DMS153 (cell line): ENCODE measurements around the gene ETFRF1.

Source experiments
- DNase-seq: peaks from one replicate; lab custom pipeline; 2025; lab: John Stamatoyannopoulos, UW

ETFRF1 gene

GRCh38 chr12:25195056-25195971, at the start of gene ETFRF1, which contains the start of gene DNAI7:
Gene ETFRF1, plus strand, starts transcription at chr12:25195237. Its CDS starts 8,720 bp downstream, at chr12:25203957.
Gene DNAI7, minus strand, starts transcription at chr12:25195160. Its CDS starts 82 bp downstream, at chr12:25195078.
- DNase-seq, result peak; percentile 93

GRCh38 chr12:25146686-25147085, 48.4 kb upstream of the ETFRF1 start:
- no peak for DNase-seq

GRCh38 chr12:25151476-25151875, 43.6 kb upstream of the ETFRF1 start:
- no peak for DNase-seq

GRCh38 chr12:25152055-25152454, 43.0 kb upstream of the ETFRF1 start:
- no peak for DNase-seq

GRCh38 chr12:25155022-25155576, 39.9 kb upstream of the ETFRF1 start:
- peak; percentile 15 for DNase-seq

GRCh38 chr12:25156061-25156460, 39.0 kb upstream of the ETFRF1 start:
- no peak for DNase-seq

GRCh38 chr12:25162866-25163265, 32.2 kb upstream of the ETFRF1 start:
- DNase-seq, result no peak

- no peak for DNase-seq
Measured at GRCh38 chr12:25182765-25183164, 12.3 kb upstream of the ETFRF1 start.

GRCh38 chr12:25184132-25184531, 10.9 kb upstream of the ETFRF1 start:
- no peak for DNase-seq

- no peak for DNase-seq
Measured at GRCh38 chr12:25186038-25186787, 8.8 kb upstream of the ETFRF1 start.

GRCh38 chr12:25186788-25187402, 8.1 kb upstream of the ETFRF1 start:
- no peak for DNase-seq

GRCh38 chr12:25187781-25188180, 7.3 kb upstream of the ETFRF1 start:
- DNase-seq, result no peak

- DNase-seq, result no peak
Measured at GRCh38 chr12:25189656-25190055, 5.4 kb upstream of the ETFRF1 start.

- DNase-seq, result no peak
Measured at GRCh38 chr12:25190793-25191192, 4.2 kb upstream of the ETFRF1 start.

- DNase-seq, result no peak
Measured at GRCh38 chr12:25194214-25194613, 823 bp upstream of the ETFRF1 start.

- DNase-seq, result no peak
Measured at GRCh38 chr12:25194722-25195055, 348 bp upstream of the ETFRF1 start.

GRCh38 chr12:25197608-25198007, 2.6 kb downstream of the ETFRF1 start:
- DNase-seq, result no peak

GRCh38 chr12:25200703-25201102, 5.7 kb downstream of the ETFRF1 start:
- DNase-seq, result no peak

- DNase-seq, result no peak
Measured at GRCh38 chr12:25202137-25202536, 7.1 kb downstream of the ETFRF1 start.

- no peak for DNase-seq
Measured at GRCh38 chr12:25207411-25207810, 12.4 kb downstream of the ETFRF1 start.

- DNase-seq, result no peak
Measured at GRCh38 chr12:25207846-25208245, 12.8 kb downstream of the ETFRF1 start.

- no peak for DNase-seq
Measured at GRCh38 chr12:25208554-25208953, 13.5 kb downstream of the ETFRF1 start.
